ENCODE measurements around the gene PROCA1.

GRCh38 chr17:28751600-28752366 is 40.1 kb upstream of the PROCA1 start:
- TF ChIP-seq RAD21 (IDR thresholded peaks at IDR 0.05 in 1 of 2, conservative IDR thresholded peaks at IDR 0.05 in 1 of 2; ENCODE audit: low read depth in 2 of 2, low read length in 2 of 2) (no peak), HDAC2 (IDR thresholded peaks at IDR 0.05; ENCODE audit: borderline replicate concordance in 1 of 2, low read depth in 2 of 2, low read length in 2 of 2) (no peak), RXRA (IDR thresholded peaks at IDR 0.05; ENCODE audit: insufficient read depth, low read depth, low read length) (no peak), EZH2 (IDR thresholded peaks at IDR 0.05; ENCODE audit: low read depth, low read length, severe bottlenecking) (no peak), CTCF (IDR thresholded peaks at IDR 0.05; ENCODE audit: control extremely low read depth in 1 of 3, insufficient read depth in 1 of 3, low read depth in 1 of 3, low read length in 3 of 3) (no peak), CHD2 (IDR thresholded peaks at IDR 0.05; ENCODE audit: low read length) (no peak), SP1 (IDR thresholded peaks at IDR 0.05; ENCODE audit: low read depth, low read length) (no peak), KDM1A (IDR thresholded peaks at IDR 0.05; ENCODE audit: borderline replicate concordance, low read length) (no peak), ZNF274 (IDR thresholded peaks at IDR 0.05; ENCODE audit: borderline replicate concordance, extremely low read depth, low read length) (no peak), TCF12 (IDR thresholded peaks at IDR 0.05; ENCODE audit: low read depth, low read length) (no peak), JUND (IDR thresholded peaks at IDR 0.05; ENCODE audit: low read length) (no peak), EP300 (IDR thresholded peaks at IDR 0.05; ENCODE audit: borderline replicate concordance in 1 of 2, low read depth in 2 of 2, low read length in 2 of 2) (no peak), ATF2 (IDR thresholded peaks at IDR 0.05; ENCODE audit: low read length) (no peak)
